CD14-positive monocyte (primary cell): ENCODE results near the gene NHS. TPM values are rescaled to one million over a fixed set of nuclear protein-coding genes. Genes with fewer than 3 reads are reported as not detected.

Experiments used
- DNase-seq, 3 donors: peaks; one replicate each; pipeline ENCODE4 v3.0.0-alpha.2; 2011 to 2022
- H2AFZ ChIP-seq: 2 replicates; pipeline ENCODE4 v1.6.0; 2012; ENCODE audit warnings: mild to moderate bottlenecking, low read depth, low read length, inconsistent platforms; ENCODE audit not compliant: insufficient read depth, poor library complexity, severe bottlenecking
- H3K27ac ChIP-seq, 2 donors: 1 replicate in 1 of 2; 2 replicates in 1 of 2; pipeline ENCODE4 v1.5.1; 2012 to 2013; ENCODE audit warnings: low read length in 2 of 2, control low read depth in 1 of 2, inconsistent platforms in 1 of 2, low read depth in 1 of 2, mild to moderate bottlenecking in 1 of 2
- H3K27me3 ChIP-seq, 2 donors: one replicate each; pipeline versions ENCODE4 v1.6.0 to v1.6.1; 2011 to 2013; ENCODE audit warnings: low read length in 2 of 2; ENCODE audit not compliant: control insufficient read depth in 2 of 2, insufficient read depth in 2 of 2
- H3K36me3 ChIP-seq, 2 donors: replicated peaks in 1 of 2; 1 replicate in 1 of 2; 2 replicates in 1 of 2; pipeline versions ENCODE4 v1.5.1 to v1.6.1; 2012 to 2013; ENCODE audit warnings: low read length in 2 of 2, control low read depth in 1 of 2, inconsistent platforms in 1 of 2, mild to moderate bottlenecking in 1 of 2; ENCODE audit not compliant: insufficient read depth in 2 of 2, control insufficient read depth in 1 of 2
- H3K4me1 ChIP-seq, 2 donors: 1 replicate in 1 of 2; 2 replicates in 1 of 2; pipeline versions ENCODE4 v1.5.1 to v1.6.1; 2012 to 2013; ENCODE audit warnings: low read length in 2 of 2, control low read depth in 1 of 2, inconsistent platforms in 1 of 2, mild to moderate bottlenecking in 1 of 2, moderate library complexity in 1 of 2; ENCODE audit not compliant: insufficient read depth in 2 of 2, control insufficient read depth in 1 of 2
- H3K4me2 ChIP-seq: replicated peaks from 2 replicates; pipeline ENCODE3; 2012; ENCODE audit warnings: low read length, moderate library complexity, mild to moderate bottlenecking; ENCODE audit not compliant: poor library complexity, severe bottlenecking; ENCODE audit errors: extremely low read depth
- H3K4me3 ChIP-seq, 3 experiments: fragments of 200-600 bp in 1 of 3; sonication (generic) in 1 of 3; replicated peaks in 1 of 3; 1 replicate in 2 of 3; 2 replicates in 1 of 3; pipeline ENCODE4 v1.5.1; 2011 to 2013; ENCODE audit warnings: low read length in 3 of 3, mild to moderate bottlenecking in 3 of 3, control low read depth in 2 of 3, low read depth in 2 of 3, inconsistent platforms in 1 of 3, moderate library complexity in 1 of 3
- H3K79me2 ChIP-seq: 2 replicates; pipeline ENCODE4 v1.6.0; 2012; ENCODE audit warnings: mild to moderate bottlenecking, control low read depth, inconsistent platforms, low read length, moderate library complexity; ENCODE audit not compliant: insufficient read depth
- H3K9ac ChIP-seq: 2 replicates; pipeline ENCODE4 v1.6.0; 2017; ENCODE audit warnings: low read length, mild to moderate bottlenecking; ENCODE audit not compliant: insufficient read depth, poor library complexity, severe bottlenecking
- H3K9me3 ChIP-seq, 2 donors: replicated peaks in 1 of 2; 1 replicate in 1 of 2; 2 replicates in 1 of 2; pipeline versions ENCODE4 v1.5.1 to v1.6.1; 2012 to 2013; ENCODE audit warnings: low read length in 2 of 2, control low read depth in 1 of 2; ENCODE audit not compliant: control insufficient read depth in 1 of 2, insufficient read depth in 1 of 2
- H4K20me1 ChIP-seq: 2 replicates; pipeline ENCODE4 v1.6.0; 2012; ENCODE audit warnings: mild to moderate bottlenecking, low read length, control low read depth, moderate library complexity; ENCODE audit not compliant: insufficient read depth
- H3K27ac Mint-ChIP-seq, 7 donors: one replicate each; pipeline ENCODE4 v1.8.0; 2020; ENCODE audit warnings: mild to moderate bottlenecking in 7 of 7, mixed read lengths in 7 of 7, moderate library complexity in 6 of 7, inconsistent platforms in 2 of 7
- H3K27me3 Mint-ChIP-seq, 3 donors: one replicate each; pipeline ENCODE4 v1.8.0; 2021 to 2022; ENCODE audit warnings: low read depth in 3 of 3, mild to moderate bottlenecking in 3 of 3, mixed read lengths in 3 of 3, moderate library complexity in 3 of 3, inconsistent platforms in 1 of 3
- H3K36me3 Mint-ChIP-seq, 2 donors: one replicate each; pipeline ENCODE4 v1.8.0; 2020; ENCODE audit warnings: mixed read lengths in 2 of 2, inconsistent platforms in 1 of 2, mild to moderate bottlenecking in 1 of 2
- H3K4me1 Mint-ChIP-seq: one replicate; pipeline ENCODE4 v1.8.0; 2020; ENCODE audit warnings: mild to moderate bottlenecking, mixed read lengths
- H3K4me3 Mint-ChIP-seq, 2 donors: one replicate each; pipeline ENCODE4 v1.8.0; 2020; ENCODE audit warnings: mild to moderate bottlenecking in 2 of 2, mixed read lengths in 2 of 2, moderate library complexity in 1 of 2
- H3K9me3 Mint-ChIP-seq, 7 donors: one replicate each; pipeline ENCODE4 v1.8.0; 2020 to 2022; ENCODE audit warnings: mixed read lengths in 7 of 7, mild to moderate bottlenecking in 6 of 7, moderate library complexity in 6 of 7, inconsistent platforms in 2 of 7
- CTCF ChIP-seq: fragments of 200-600 bp; IDR thresholded peaks from one replicate; pipeline ENCODE4 v1.8.0; 2022; ENCODE audit warnings: antibody characterized with exemption, mild to moderate bottlenecking
- WGBS: methylation state at CpG from one replicate; pipeline ENCODE4 v1.1.5; 2013; ENCODE audit warnings: missing lambda C conversion rate; ENCODE audit not compliant: insufficient coverage; 5-methylcytosine and 5-hydroxymethylcytosine counted together
- intact Hi-C, 2 donors: fragments of 100-400 bp; cut with micrococcal nuclease; formaldehyde crosslinking; loops; one replicate each; pipeline versions ENCODE4 v1.15.0 to v1.15.1; 2023
- polyA plus RNA-seq, 3 donors: library from polyadenylated mRNA; depleted of rRNA in 1 of 3; unstranded in 2 of 3; stranded (reverse) in 1 of 3; fragments of 300-500 nt in 2 of 3; fragments of >200 nt in 1 of 3; fragmentation: Illumina TruSeq in 2 of 3; gene quantifications; 1 replicate in 2 of 3; 2 replicates in 1 of 3; pipeline ENCODE4 v1.2.3, GENCODE V29; 2012 to 2021

NHS gene
- polyA plus RNA-seq, 3 donors, result 0.86 to 1.8 (median 1.3) TPM

GRCh38 chrX:17738737-17739535 lies 363.9 kb downstream of the NHS start:
- Histone ChIP-seq H3K4me2 (peak overlapping the region; percentile 75), H3K27ac (no peak overlapping the region), H4K20me1 (no peaks in the 10 kb centered on the region), H2AFZ (peak overlapping the region; percentile 60), H3K9ac (no peak overlapping the region), H3K36me3 (no peaks in the 10 kb centered on the region), H3K27me3 (peaks cover 16 to 32% of the 10 kb centered on the region in 2 donors), H3K79me2 (no peaks in the 10 kb centered on the region), H3K9me3 (no peaks in the 10 kb centered on the region), H3K4me3 (peak overlapping the region; percentile 38 to 74 (median 56)), H3K4me1 (peaks cover 13 to 16% of the 10 kb centered on the region in 2 donors)
- H3K27ac Mint-ChIP-seq, result peak overlapping the region in 2 of 7 donors; percentile 1 to 84
- no peak for DNase-seq
- peak overlapping the region; percentile 83 to 96 for H3K4me3 Mint-ChIP-seq
- H3K4me1 Mint-ChIP-seq, result peaks cover 20% of the 10 kb centered on the region
- H3K27me3 Mint-ChIP-seq, result peaks cover 24 to 40% (median 34%) of the 10 kb centered on the region in 3 donors
- peaks cover 0 to 22% (median 13%) of the 10 kb centered on the region in 7 donors for H3K9me3 Mint-ChIP-seq
- H3K36me3 Mint-ChIP-seq, result peaks cover 0 to 7% of the 10 kb centered on the region in 2 donors
- WGBS, result 0% methylated on average over 1 of the region's 6 CpGs
- intact Hi-C loops, result loop anchor here in 1 of 2 donors (10.0 kb wide), 1 partner anchor 1596 kb away; no protein-coding TSS in a partner anchor
- no peak for TF ChIP-seq CTCF

GRCh38 chrX:17740137-17741122 lies 365.4 kb downstream of the NHS start:
- Histone ChIP-seq H3K4me2 (no peak overlapping the region), H3K27me3 (peaks cover 16 to 32% of the 10 kb centered on the region in 2 donors), H3K27ac (no peak overlapping the region), H3K9me3 (no peaks in the 10 kb centered on the region), H3K4me3 (no peak overlapping the region), H4K20me1 (no peaks in the 10 kb centered on the region), H3K9ac (no peak overlapping the region), H3K36me3 (no peaks in the 10 kb centered on the region), H2AFZ (no peak overlapping the region), H3K4me1 (peaks cover 13 to 16% of the 10 kb centered on the region in 2 donors), H3K79me2 (no peaks in the 10 kb centered on the region)
- no peak for TF ChIP-seq CTCF
- WGBS, result 87% methylated on average over 6 of the region's 11 CpGs
- peaks cover 24 to 38% (median 34%) of the 10 kb centered on the region in 3 donors for H3K27me3 Mint-ChIP-seq
- H3K4me3 Mint-ChIP-seq, result peak overlapping the region in 1 of 2 donors; percentile 11
- H3K36me3 Mint-ChIP-seq, result peaks cover 0 to 7% of the 10 kb centered on the region in 2 donors
- intact Hi-C loops, result no loop called here
- DNase-seq, result no peak
- H3K27ac Mint-ChIP-seq, result no peak overlapping the region
- H3K4me1 Mint-ChIP-seq, result peaks cover 22% of the 10 kb centered on the region
- peaks cover 0 to 22% (median 13%) of the 10 kb centered on the region in 7 donors for H3K9me3 Mint-ChIP-seq
